Mesothelial cell of epicardium (in vitro differentiated cells): ENCODE data around the gene EAF2. TPM values are rescaled to one million over a fixed set of nuclear protein-coding genes. Genes with fewer than 3 reads are reported as not detected.

Experiments
- DNase-seq, 2 experiments: peaks; one replicate each; pipeline ENCODE4 v3.0.0; 2021; ENCODE audit warnings: low spot score in 2 of 2; ENCODE audit not compliant: unreplicated experiment in 2 of 2
- H3K27ac Mint-ChIP-seq: 2 replicates; pipeline ENCODE4 v1.8.0; 2021; ENCODE audit warnings: mixed read lengths
- H3K27me3 Mint-ChIP-seq: 2 replicates; pipeline ENCODE4 v1.8.0; 2021; ENCODE audit warnings: low read depth, mixed read lengths
- H3K36me3 Mint-ChIP-seq: 2 replicates; pipeline ENCODE4 v1.8.0; 2021; ENCODE audit warnings: mixed read lengths
- H3K4me1 Mint-ChIP-seq: 2 replicates; pipeline ENCODE4 v1.8.0; 2021; ENCODE audit warnings: mixed read lengths
- H3K4me3 Mint-ChIP-seq: 2 replicates; pipeline ENCODE4 v1.8.0; 2021; ENCODE audit warnings: mild to moderate bottlenecking, moderate library complexity, mixed read lengths
- H3K9me3 Mint-ChIP-seq: 2 replicates; pipeline ENCODE4 v1.8.0; 2021; ENCODE audit warnings: mixed read lengths
- total RNA-seq: library from RNA; stranded (reverse); gene quantifications from 3 replicates; pipeline ENCODE4 v1.2.1, GENCODE V29; 2021
- TF ChIP-seq, protein P1 (sequence below): fragments of 200-600 bp; sonication (generic); IDR thresholded peaks from one replicate; pipeline ENCODE4 v1.5.0; 2021; ENCODE audit warnings: antibody characterized with exemption; ENCODE audit not compliant: unreplicated experiment

The EAF2 gene
- 4.1 to 5.5 TPM (median 5.3 TPM) in 3 replicates for total RNA-seq

DNA sequence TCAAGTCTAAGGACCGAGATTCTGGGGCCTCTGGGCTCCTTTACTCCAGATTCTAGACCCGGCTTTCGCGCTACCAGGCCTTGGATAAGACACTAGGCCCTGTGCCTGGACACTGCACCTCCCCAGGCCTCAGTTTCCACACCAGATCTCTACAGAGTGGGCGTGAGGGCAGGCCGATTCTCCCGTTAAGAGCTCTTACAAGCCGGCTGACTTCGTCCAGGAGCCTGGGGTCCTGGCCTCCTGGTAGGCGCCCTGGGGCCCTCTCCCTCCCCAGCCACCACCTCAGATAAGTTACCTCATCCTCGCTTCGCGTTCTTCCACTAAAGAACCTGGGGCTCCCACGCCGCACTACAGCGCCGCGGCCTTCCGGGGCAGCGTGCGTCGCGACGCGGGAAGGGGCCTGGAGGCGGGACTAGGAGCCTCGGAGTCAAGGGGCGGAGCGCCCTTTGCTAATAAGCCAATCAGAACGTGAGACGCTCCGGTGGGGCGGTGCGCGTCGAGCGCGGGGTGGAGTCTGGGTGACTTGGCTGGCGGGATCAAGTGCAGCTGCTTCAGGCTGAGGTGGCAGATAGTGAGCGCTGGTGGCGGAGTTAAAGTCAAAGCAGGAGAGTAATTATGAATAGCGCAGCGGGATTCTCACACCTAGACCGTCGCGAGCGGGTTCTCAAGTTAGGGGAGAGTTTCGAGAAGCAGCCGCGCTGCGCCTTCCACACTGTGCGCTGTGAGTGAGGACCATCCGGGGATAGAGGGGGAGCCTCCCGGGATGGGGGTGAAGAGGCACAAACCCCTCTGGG lies at the start of gene EAF2, which contains the start of gene IQCB1:
TSS of gene EAF2 (plus strand) at position 539 of the 794 bp plus-strand sequence. CDS start at position 616, 77 bp downstream.
TSS of gene IQCB1 (minus strand) at position 390 of the 794 bp plus-strand sequence. CDS start 6,100 bp downstream, outside the sequence.
- peak; percentile 81 to 92 for DNase-seq
- TF ChIP-seq, protein P1, sequence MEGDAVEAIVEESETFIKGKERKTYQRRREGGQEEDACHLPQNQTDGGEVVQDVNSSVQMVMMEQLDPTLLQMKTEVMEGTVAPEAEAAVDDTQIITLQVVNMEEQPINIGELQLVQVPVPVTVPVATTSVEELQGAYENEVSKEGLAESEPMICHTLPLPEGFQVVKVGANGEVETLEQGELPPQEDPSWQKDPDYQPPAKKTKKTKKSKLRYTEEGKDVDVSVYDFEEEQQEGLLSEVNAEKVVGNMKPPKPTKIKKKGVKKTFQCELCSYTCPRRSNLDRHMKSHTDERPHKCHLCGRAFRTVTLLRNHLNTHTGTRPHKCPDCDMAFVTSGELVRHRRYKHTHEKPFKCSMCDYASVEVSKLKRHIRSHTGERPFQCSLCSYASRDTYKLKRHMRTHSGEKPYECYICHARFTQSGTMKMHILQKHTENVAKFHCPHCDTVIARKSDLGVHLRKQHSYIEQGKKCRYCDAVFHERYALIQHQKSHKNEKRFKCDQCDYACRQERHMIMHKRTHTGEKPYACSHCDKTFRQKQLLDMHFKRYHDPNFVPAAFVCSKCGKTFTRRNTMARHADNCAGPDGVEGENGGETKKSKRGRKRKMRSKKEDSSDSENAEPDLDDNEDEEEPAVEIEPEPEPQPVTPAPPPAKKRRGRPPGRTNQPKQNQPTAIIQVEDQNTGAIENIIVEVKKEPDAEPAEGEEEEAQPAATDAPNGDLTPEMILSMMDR = no peak
- peaks cover 19% of the 10 kb centered on the region for H3K27me3 Mint-ChIP-seq
- H3K9me3 Mint-ChIP-seq = no peaks in the 10 kb centered on the region
- H3K36me3 Mint-ChIP-seq = peaks cover 12% of the 10 kb centered on the region
- peak within 1 kb of the TSS; percentile 94 for H3K27ac Mint-ChIP-seq
- peak within 1 kb of the TSS; percentile 84 for H3K4me3 Mint-ChIP-seq
- H3K4me1 Mint-ChIP-seq = peaks cover 29% of the 10 kb centered on the region

DNA sequence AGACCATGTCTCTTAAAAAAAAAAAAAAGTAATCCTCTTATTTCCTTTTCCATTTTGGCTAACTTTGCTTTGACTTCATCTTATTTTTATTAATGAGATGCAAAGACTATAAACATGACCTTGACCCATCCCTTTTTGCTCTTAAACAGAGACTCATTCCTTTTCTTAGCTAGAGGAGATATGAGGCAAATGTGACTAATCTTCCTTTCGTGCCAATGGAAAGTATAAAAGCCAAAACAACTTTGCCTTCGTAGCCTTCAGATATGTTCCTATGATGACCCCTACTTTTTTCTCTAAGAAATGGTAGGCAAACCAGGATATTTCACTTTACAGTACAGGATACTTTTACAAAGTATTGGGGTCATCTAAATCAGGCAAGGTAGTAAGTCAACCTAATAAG lies 48.5 kb upstream of the EAF2 start:
- Mint-ChIP-seq H3K4me3 (no peak overlapping the region), H3K4me1 (no peaks in the 10 kb centered on the region), H3K27me3 (no peaks in the 10 kb centered on the region), H3K27ac (no peak overlapping the region), H3K36me3 (peaks cover 41% of the 10 kb centered on the region), H3K9me3 (no peaks in the 10 kb centered on the region)
- DNase-seq = no peak
- TF ChIP-seq, protein P1 = no peak

DNA sequence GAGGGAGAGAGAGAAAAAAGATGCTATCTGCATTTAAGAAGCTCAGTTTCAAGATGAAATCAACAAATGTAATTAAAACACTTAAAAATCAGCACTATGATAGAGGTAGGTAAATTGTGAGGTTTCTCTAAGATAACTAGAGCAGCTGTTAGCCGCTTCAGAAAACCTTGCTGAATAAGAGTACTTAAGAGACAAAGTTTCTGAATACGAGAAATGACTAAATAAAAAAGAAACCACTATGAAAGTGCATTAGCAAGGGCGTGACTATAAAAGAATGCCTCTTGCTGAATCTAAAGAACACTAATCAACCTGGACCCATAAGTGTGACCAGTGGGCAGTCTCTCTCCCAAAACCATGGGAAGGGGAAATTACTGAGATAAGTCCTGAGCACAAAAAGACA lies 41.9 kb upstream of the EAF2 start:
- no peak overlapping the region for H3K4me3 Mint-ChIP-seq
- H3K9me3 Mint-ChIP-seq = no peaks in the 10 kb centered on the region
- H3K27me3 Mint-ChIP-seq = no peaks in the 10 kb centered on the region
- TF ChIP-seq, protein P1 = no peak
- no peak overlapping the region for H3K27ac Mint-ChIP-seq
- H3K4me1 Mint-ChIP-seq = no peaks in the 10 kb centered on the region
- H3K36me3 Mint-ChIP-seq = peaks cover 40% of the 10 kb centered on the region
- no peak for DNase-seq

DNA sequence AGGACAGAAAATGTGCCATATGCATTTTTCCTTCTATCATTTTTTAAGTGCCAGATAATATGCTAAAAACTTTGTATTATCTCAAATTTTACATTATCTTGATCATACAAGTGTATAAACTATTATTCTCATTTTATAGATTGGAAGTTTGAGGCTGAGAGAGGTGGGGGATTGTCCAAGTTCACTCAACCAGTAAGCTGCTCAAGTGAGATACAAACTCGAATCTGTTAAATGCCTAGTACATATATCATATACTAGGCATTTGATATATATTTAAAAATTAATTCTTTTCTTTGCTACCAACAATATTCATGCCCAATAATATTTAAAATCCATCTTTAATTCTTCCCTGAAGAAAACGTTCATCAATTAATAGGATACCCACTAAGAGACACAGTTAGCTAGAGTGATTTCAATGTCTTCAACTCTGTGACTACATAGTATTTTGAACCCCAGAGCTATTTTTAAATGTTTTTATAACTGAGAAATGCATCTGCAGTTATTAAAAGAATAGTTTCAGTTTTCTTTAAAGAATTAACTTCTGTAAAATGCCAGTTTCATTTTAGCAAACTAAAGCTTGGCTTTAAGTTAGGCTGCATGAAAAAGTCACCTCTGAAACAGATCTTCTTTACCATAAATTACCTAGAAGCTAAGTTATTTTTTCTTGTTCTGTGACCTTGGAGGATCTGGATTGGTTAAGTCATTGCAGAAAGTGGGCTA lies 40.6 kb upstream of the EAF2 start:
- TF ChIP-seq, protein P1 = no peak
- H3K27me3 Mint-ChIP-seq = no peaks in the 10 kb centered on the region
- DNase-seq = no peak
- H3K36me3 Mint-ChIP-seq = peaks cover 27% of the 10 kb centered on the region
- no peak overlapping the region for H3K4me3 Mint-ChIP-seq
- H3K4me1 Mint-ChIP-seq = no peaks in the 10 kb centered on the region
- H3K27ac Mint-ChIP-seq = no peak overlapping the region
- no peaks in the 10 kb centered on the region for H3K9me3 Mint-ChIP-seq

DNA sequence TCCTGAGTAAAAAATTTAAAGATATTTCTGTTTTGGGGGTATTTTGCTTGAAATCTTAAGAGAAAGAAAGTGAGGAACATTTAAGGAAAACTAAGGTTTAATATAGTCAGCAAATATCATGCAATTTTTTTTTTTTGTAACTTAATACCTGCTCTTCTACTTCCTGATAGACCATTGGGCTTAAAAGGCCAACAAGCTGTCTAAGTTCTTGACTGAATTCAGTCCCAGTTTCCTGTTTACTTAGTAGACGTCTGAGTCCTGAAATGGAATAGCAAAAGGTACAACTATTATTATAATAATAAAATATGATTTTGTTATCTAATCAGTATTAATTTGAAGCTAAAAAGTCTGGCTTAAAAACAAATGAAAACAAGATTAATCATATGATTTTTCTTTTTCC lies 38.0 kb upstream of the EAF2 start:
- H3K27ac Mint-ChIP-seq = no peak overlapping the region
- TF ChIP-seq, protein P1 = no peak
- no peaks in the 10 kb centered on the region for H3K4me1 Mint-ChIP-seq
- no peaks in the 10 kb centered on the region for H3K27me3 Mint-ChIP-seq
- peaks cover 17% of the 10 kb centered on the region for H3K36me3 Mint-ChIP-seq
- H3K4me3 Mint-ChIP-seq = no peak overlapping the region
- no peak for DNase-seq
- H3K9me3 Mint-ChIP-seq = no peaks in the 10 kb centered on the region
